GM23338 (cell line): ENCODE data around the gene CBX2.
"Not testable (repeated sequence)": the region's sequence is repeated elsewhere in the genome, so short reads cannot be mapped to it uniquely, and the experiment has no call there.

Experiments
- CREB1 ChIP-seq: fragments of 250-450 bp; sonication (Bioruptor Pico); IDR thresholded peaks from 2 replicates; pipeline ENCODE4 v1.5.0; 2020; ENCODE audit warnings: low read depth, mild to moderate bottlenecking, moderate library complexity
- CTCF ChIP-seq, 2 experiments: fragments of 200-600 bp in 1 of 2; sonication (generic) in 1 of 2; conservative IDR thresholded peaks; 2 replicates each; pipeline versions ENCODE4 v1.5.1 to v1.6.1; 2016 to 2017; ENCODE audit warnings: antibody characterized with exemption in 2 of 2, low read depth in 2 of 2, mild to moderate bottlenecking in 2 of 2, moderate library complexity in 1 of 2
- ETS1 ChIP-seq: IDR thresholded peaks from 2 replicates; pipeline ENCODE4 v1.6.1; 2016; ENCODE audit warnings: antibody characterized with exemption
- EZH2 ChIP-seq: fragments of 200-600 bp; sonication (generic); IDR thresholded peaks from one replicate; pipeline ENCODE4 v1.8.0; 2017; ENCODE audit warnings: antibody characterized with exemption, mild to moderate bottlenecking, low read depth; ENCODE audit not compliant: unreplicated experiment
- EZH2phosphoT487 ChIP-seq: fragments of 200-600 bp; sonication (generic); IDR thresholded peaks from one replicate; pipeline ENCODE4 v1.8.1; 2018; ENCODE audit warnings: antibody characterized with exemption; ENCODE audit not compliant: unreplicated experiment
- JUNB ChIP-seq: IDR thresholded peaks from one replicate; pipeline ENCODE4 v1.6.1; 2016; ENCODE audit warnings: antibody characterized with exemption; ENCODE audit not compliant: unreplicated experiment
- NANOG ChIP-seq: IDR thresholded peaks from 2 replicates; pipeline ENCODE4 v1.6.1; 2016; ENCODE audit warnings: antibody characterized with exemption, borderline replicate concordance
- POLR2AphosphoS5 ChIP-seq: IDR thresholded peaks from 2 replicates; pipeline ENCODE4 v1.6.1; 2016; ENCODE audit warnings: antibody characterized with exemption, low read depth
- REST ChIP-seq: IDR thresholded peaks from one replicate; pipeline ENCODE4 v1.6.1; 2018; ENCODE audit warnings: antibody characterized with exemption; ENCODE audit not compliant: unreplicated experiment
- ZNF114 ChIP-seq: fragments of 250-450 bp; sonication (Bioruptor Pico); IDR thresholded peaks from 2 replicates; pipeline ENCODE4 v1.5.0; 2020; ENCODE audit warnings: mild to moderate bottlenecking, moderate library complexity
- ZNF331 ChIP-seq: fragments of 250-450 bp; sonication (Bioruptor Pico); IDR thresholded peaks from 2 replicates; pipeline ENCODE4 v1.5.0; 2020; ENCODE audit warnings: low read depth, mild to moderate bottlenecking, moderate library complexity
- ZNF462 ChIP-seq: fragments of 250-450 bp; sonication (Bioruptor Pico); IDR thresholded peaks from 2 replicates; pipeline ENCODE4 v1.5.0; 2020; ENCODE audit warnings: mild to moderate bottlenecking, moderate library complexity

GRCh38 chr17:79772726-79773125 is 5.2 kb upstream of the CBX2 start:
- TF ChIP-seq CTCF (conservative IDR thresholded peaks at IDR 0.05; ENCODE audit: low read depth in 2 of 2); EZH2phosphoT487; POLR2AphosphoS5; EZH2; ZNF114; ZNF331 (CRISPR knock-in tag); REST; NANOG; ZNF462 (CRISPR knock-in tag); CREB1 (CRISPR knock-in tag); ETS1; JUNB: not testable (repeated sequence)
